Islet precursor cell (in vitro differentiated cells): Measurements from ENCODE around the gene ZNF225.
"Not testable (repeated sequence)": the region's sequence is repeated elsewhere in the genome, so short reads cannot be mapped to it uniquely, and the experiment has no call there.

Experiments used
- DNase-seq: peaks from one replicate; pipeline ENCODE4 v3.0.0-alpha.2; 2018

ZNF225 gene

GRCh38 chr19:44164327-44164672 lies 51.1 kb downstream of the ZNF225 start:
- no peak for DNase-seq

- DNase-seq: peak; percentile 98
Measured at GRCh38 chr19:44164673-44165512, 51.7 kb downstream of the ZNF225 start, which contains the start of gene ZNF226. ZNF226 (plus strand) TSS chr19:44165100; CDS start chr19:44170081, 4,981 bp downstream.

GRCh38 chr19:44170660-44171059 lies 57.5 kb downstream of the ZNF225 start:
- not testable (repeated sequence) for DNase-seq

- DNase-seq: no peak
Measured at GRCh38 chr19:44176590-44176989, 63.4 kb downstream of the ZNF225 start.

- no peak for DNase-seq
Measured at GRCh38 chr19:44180968-44181367, 67.8 kb downstream of the ZNF225 start.

GRCh38 chr19:44182145-44182544 lies 68.9 kb downstream of the ZNF225 start:
- DNase-seq: no peak
